ENCODE data around the gene NCR2. TPM values are rescaled to one million over a fixed set of nuclear protein-coding genes. Genes with fewer than 3 reads are reported as not detected.

NCR2 gene
- polyA plus RNA-seq, 1 donor = 0.42 TPM

- H3K27ac ChIP-seq (ENCODE audit: low read length) = no peak overlapping the region
- 67% methylated on average over 1 of the region's 11 CpGs for WGBS (ENCODE audit: insufficient coverage, low lambda C conversion rate)
- no peak for DNase-seq
Measured at GRCh38 chr6:41331401-41332150, 3.8 kb upstream of the NCR2 start.

GRCh38 chr6:41332241-41332640, 3.2 kb upstream of the NCR2 start:
- DNase-seq = no peak
- 83% methylated on average over 2 of the region's 8 CpGs for WGBS (ENCODE audit: insufficient coverage, low lambda C conversion rate)
- Histone ChIP-seq H3K27me3 (ENCODE audit: control insufficient read depth, insufficient read depth, low read length) (peaks cover 27% of the 10 kb centered on the region), H3K4me3 (ENCODE audit: low read length) (no peak overlapping the region), H3K36me3 (ENCODE audit: control insufficient read depth, insufficient read depth, low read length) (no peaks in the 10 kb centered on the region), H3K9me3 (ENCODE audit: control insufficient read depth, low read depth, low read length) (no peaks in the 10 kb centered on the region), H3K27ac (ENCODE audit: low read length) (no peak overlapping the region), H3K4me1 (ENCODE audit: control insufficient read depth, insufficient read depth, low read length) (no peaks in the 10 kb centered on the region)

More at GRCh38 chr6:41331401-41332150, 3.8 kb upstream of the NCR2 start:
- no peak overlapping the region for H3K4me3 ChIP-seq (ENCODE audit: low read length)
- H3K9me3 ChIP-seq (ENCODE audit: control insufficient read depth, low read depth, low read length) = no peaks in the 10 kb centered on the region
- H3K36me3 ChIP-seq (ENCODE audit: control insufficient read depth, insufficient read depth, low read length) = no peaks in the 10 kb centered on the region
- H3K4me1 ChIP-seq (ENCODE audit: control insufficient read depth, insufficient read depth, low read length) = no peaks in the 10 kb centered on the region
- H3K27me3 ChIP-seq (ENCODE audit: control insufficient read depth, insufficient read depth, low read length) = peaks cover 27% of the 10 kb centered on the region

GRCh38 chr6:41332842-41333736, 2.3 kb upstream of the NCR2 start:
- H3K27ac ChIP-seq (ENCODE audit: low read length) = no peak overlapping the region
- H3K4me1 ChIP-seq (ENCODE audit: control insufficient read depth, insufficient read depth, low read length) = no peaks in the 10 kb centered on the region
- H3K9me3 ChIP-seq (ENCODE audit: control insufficient read depth, low read depth, low read length) = no peaks in the 10 kb centered on the region
- H3K36me3 ChIP-seq (ENCODE audit: control insufficient read depth, insufficient read depth, low read length) = no peaks in the 10 kb centered on the region
- peaks cover 24% of the 10 kb centered on the region for H3K27me3 ChIP-seq (ENCODE audit: control insufficient read depth, insufficient read depth, low read length)
- no peak overlapping the region for H3K4me3 ChIP-seq (ENCODE audit: low read length)
- no peak for DNase-seq
- no CpG with 5 or more reads among the region's 4 CpGs for WGBS (ENCODE audit: insufficient coverage, low lambda C conversion rate)

- Histone ChIP-seq H3K4me1 (ENCODE audit: control insufficient read depth, insufficient read depth, low read length) (no peaks in the 10 kb centered on the region), H3K9me3 (ENCODE audit: control insufficient read depth, low read depth, low read length) (no peaks in the 10 kb centered on the region), H3K36me3 (ENCODE audit: control insufficient read depth, insufficient read depth, low read length) (no peaks in the 10 kb centered on the region), H3K4me3 (ENCODE audit: low read length) (no peak overlapping the region), H3K27me3 (ENCODE audit: control insufficient read depth, insufficient read depth, low read length) (peaks cover 18% of the 10 kb centered on the region), H3K27ac (ENCODE audit: low read length) (no peak overlapping the region)
- no peak for DNase-seq
- WGBS (ENCODE audit: insufficient coverage, low lambda C conversion rate) = no CpG with 5 or more reads among the region's 11 CpGs
Measured at GRCh38 chr6:41334482-41335040, 847 bp upstream of the NCR2 start.

- H3K9me3 ChIP-seq (ENCODE audit: control insufficient read depth, low read depth, low read length) = no peaks in the 10 kb centered on the region
- no peak overlapping the region for H3K27ac ChIP-seq (ENCODE audit: low read length)
- peaks cover 18% of the 10 kb centered on the region for H3K27me3 ChIP-seq (ENCODE audit: control insufficient read depth, insufficient read depth, low read length)
- no peak overlapping the region for H3K4me3 ChIP-seq (ENCODE audit: low read length)
- 100% methylated on average over 1 of the region's 11 CpGs for WGBS (ENCODE audit: insufficient coverage, low lambda C conversion rate)
- no peaks in the 10 kb centered on the region for H3K4me1 ChIP-seq (ENCODE audit: control insufficient read depth, insufficient read depth, low read length)
- no peak for DNase-seq
- no peaks in the 10 kb centered on the region for H3K36me3 ChIP-seq (ENCODE audit: control insufficient read depth, insufficient read depth, low read length)
Measured at GRCh38 chr6:41335943-41336342, 535 bp downstream of the NCR2 start.

- Histone ChIP-seq H3K9me3 (ENCODE audit: control insufficient read depth, low read depth, low read length) (no peaks in the 10 kb centered on the region), H3K4me3 (ENCODE audit: low read length) (no peak overlapping the region), H3K27ac (ENCODE audit: low read length) (no peak overlapping the region), H3K4me1 (ENCODE audit: control insufficient read depth, insufficient read depth, low read length) (no peaks in the 10 kb centered on the region), H3K27me3 (ENCODE audit: control insufficient read depth, insufficient read depth, low read length) (peaks cover 20% of the 10 kb centered on the region), H3K36me3 (ENCODE audit: control insufficient read depth, insufficient read depth, low read length) (no peaks in the 10 kb centered on the region)
- DNase-seq = no peak
- no CpG with 5 or more reads among the region's 1 CpG for WGBS (ENCODE audit: insufficient coverage, low lambda C conversion rate)
Measured at GRCh38 chr6:41336824-41337223, 1.4 kb downstream of the NCR2 start.

GRCh38 chr6:41337709-41338108, 2.3 kb downstream of the NCR2 start:
- Histone ChIP-seq H3K36me3 (ENCODE audit: control insufficient read depth, insufficient read depth, low read length) (no peaks in the 10 kb centered on the region), H3K27ac (ENCODE audit: low read length) (no peak overlapping the region), H3K4me3 (ENCODE audit: low read length) (no peak overlapping the region), H3K4me1 (ENCODE audit: control insufficient read depth, insufficient read depth, low read length) (no peaks in the 10 kb centered on the region), H3K9me3 (ENCODE audit: control insufficient read depth, low read depth, low read length) (no peaks in the 10 kb centered on the region), H3K27me3 (ENCODE audit: control insufficient read depth, insufficient read depth, low read length) (peaks cover 29% of the 10 kb centered on the region)
- WGBS (ENCODE audit: insufficient coverage, low lambda C conversion rate) = 86% methylated on average over 1 of the region's 4 CpGs
- DNase-seq = no peak

- no peaks in the 10 kb centered on the region for H3K4me1 ChIP-seq (ENCODE audit: control insufficient read depth, insufficient read depth, low read length)
- DNase-seq = no peak
- WGBS (ENCODE audit: insufficient coverage, low lambda C conversion rate) = 0% methylated on average over 1 of the region's 4 CpGs
- H3K36me3 ChIP-seq (ENCODE audit: control insufficient read depth, insufficient read depth, low read length) = no peaks in the 10 kb centered on the region
- no peak overlapping the region for H3K4me3 ChIP-seq (ENCODE audit: low read length)
- no peak overlapping the region for H3K27ac ChIP-seq (ENCODE audit: low read length)
- no peaks in the 10 kb centered on the region for H3K9me3 ChIP-seq (ENCODE audit: control insufficient read depth, low read depth, low read length)
- peaks cover 30% of the 10 kb centered on the region for H3K27me3 ChIP-seq (ENCODE audit: control insufficient read depth, insufficient read depth, low read length)
Measured at GRCh38 chr6:41338659-41339058, 3.3 kb downstream of the NCR2 start.

GRCh38 chr6:41341580-41341979, 6.2 kb downstream of the NCR2 start:
- no peak overlapping the region for H3K27ac ChIP-seq (ENCODE audit: low read length)
- no peak for DNase-seq
- no peaks in the 10 kb centered on the region for H3K9me3 ChIP-seq (ENCODE audit: control insufficient read depth, low read depth, low read length)
- H3K4me3 ChIP-seq (ENCODE audit: low read length) = no peak overlapping the region
- no peaks in the 10 kb centered on the region for H3K36me3 ChIP-seq (ENCODE audit: control insufficient read depth, insufficient read depth, low read length)
- no CpG with 5 or more reads among the region's 8 CpGs for WGBS (ENCODE audit: insufficient coverage, low lambda C conversion rate)
- peaks cover 29% of the 10 kb centered on the region for H3K27me3 ChIP-seq (ENCODE audit: control insufficient read depth, insufficient read depth, low read length)
- no peaks in the 10 kb centered on the region for H3K4me1 ChIP-seq (ENCODE audit: control insufficient read depth, insufficient read depth, low read length)

- DNase-seq = no peak
- Histone ChIP-seq H3K36me3 (ENCODE audit: control insufficient read depth, insufficient read depth, low read length) (no peaks in the 10 kb centered on the region), H3K27me3 (ENCODE audit: control insufficient read depth, insufficient read depth, low read length) (peaks cover 28% of the 10 kb centered on the region), H3K27ac (ENCODE audit: low read length) (no peak overlapping the region), H3K9me3 (ENCODE audit: control insufficient read depth, low read depth, low read length) (no peaks in the 10 kb centered on the region), H3K4me1 (ENCODE audit: control insufficient read depth, insufficient read depth, low read length) (no peaks in the 10 kb centered on the region), H3K4me3 (ENCODE audit: low read length) (no peak overlapping the region)
- WGBS (ENCODE audit: insufficient coverage, low lambda C conversion rate) = 50% methylated on average over 1 of the region's 1 CpG
Measured at GRCh38 chr6:41342241-41342640, 6.8 kb downstream of the NCR2 start.
